Measurements from ENCODE around the gene ZNF433. TPM values are rescaled to one million over a fixed set of nuclear protein-coding genes. Genes with fewer than 3 reads are reported as not detected.

The ZNF433 gene
- total and polyA plus RNA-seq, 10 of the 15 experiments (the other 5 are each of a cell fraction or from before 2014, with no cell fraction given) = 0.79 to 2.9 (median 1.7) TPM

- ChIA-PET CTCF (no interaction called here), SMC1A (ENCODE audit: uncharacterized antibody, unreplicated experiment) (interaction anchor here (1.2 kb wide), 1 partner anchor 10 kb away, joined by 3 read pairs; the partner anchor contains the start of gene ZNF878), POLR2A (no interaction called here), RAD21 (ENCODE audit: unreplicated experiment) (no interaction called here)
- Histone ChIP-seq H3K4me3 (no peak overlapping the region), H3K79me2 (ENCODE audit: control insufficient read depth, insufficient read depth, low read length) (no peaks in the 10 kb centered on the region), H3K27me3 (replicated peaks in 1 of 2; ENCODE audit: control insufficient read depth in 2 of 2, insufficient read depth in 2 of 2, low read length in 1 of 2) (no peaks in the 10 kb centered on the region), H3K9me3 (replicated peaks; ENCODE audit: control insufficient read depth, insufficient read depth, low read length) (peaks cover 39% of the 10 kb centered on the region), H3K4me2 (ENCODE audit: control insufficient read depth, insufficient read depth) (no peak overlapping the region), H3K4me1 (ENCODE audit: control insufficient read depth, insufficient read depth, low read length) (no peaks in the 10 kb centered on the region), H2AFZ (ENCODE audit: control insufficient read depth, low read depth, low read length) (no peak overlapping the region), H4K20me1 (ENCODE audit: control insufficient read depth, insufficient read depth) (no peaks in the 10 kb centered on the region), H3K27ac (ENCODE audit: control insufficient read depth, insufficient read depth) (no peak overlapping the region), H3K36me3 (ENCODE audit: control insufficient read depth in 2 of 2, insufficient read depth in 2 of 2, low read length in 1 of 2) (peaks cover 0 to 3% of the 10 kb centered on the region in 2 experiments; a peak in 2 of 4 replicates), H3K9ac (ENCODE audit: control insufficient read depth, insufficient read depth, low read length) (no peak overlapping the region)
- intact Hi-C loops (cut with micrococcal nuclease; ENCODE audit: unreplicated experiment) = no loop called here
- no peak for ATAC-seq
- in situ Hi-C loops (cut with MboI) = no loop called here
- no TSS peak for BruUV-seq (replicated peaks)
- no peak for DNase-seq (ENCODE audit: low read depth, low spot score)
- no peak for FAIRE-seq
- TF ChIP-seq YBX1 (IDR thresholded peaks at IDR 0.05) (no peak), FOXM1 (IDR thresholded peaks at IDR 0.05; ENCODE audit: low read depth, low read length) (no peak), HDAC6 (IDR thresholded peaks at IDR 0.05; ENCODE audit: unreplicated experiment) (no peak), SIX5 (IDR thresholded peaks at IDR 0.05; ENCODE audit: low read depth, low read length, severe bottlenecking) (no peak), BMI1 (IDR thresholded peaks at IDR 0.05; ENCODE audit: borderline replicate concordance) (no peak), MTA3 (IDR thresholded peaks at IDR 0.05; ENCODE audit: borderline replicate concordance, low read length) (no peak)
These were observed 7.4 kb upstream of the ZNF433 start for GRCh38 chr19:12042893-12043292.

- Histone ChIP-seq H3K27me3 (replicated peaks in 1 of 2; ENCODE audit: control insufficient read depth in 2 of 2, insufficient read depth in 2 of 2, low read length in 1 of 2) (no peaks in the 10 kb centered on the region), H2AFZ (ENCODE audit: control insufficient read depth, low read depth, low read length) (no peak overlapping the region), H3K4me3 (peak overlapping the region; percentile 78), H3K9ac (ENCODE audit: control insufficient read depth, insufficient read depth, low read length) (peak overlapping the region; percentile 87; the same call in 1 of the 2 replicates), H3K27ac (ENCODE audit: control insufficient read depth, insufficient read depth) (no peak overlapping the region; the same call in 1 of the 2 replicates), H3K9me3 (replicated peaks; ENCODE audit: control insufficient read depth, insufficient read depth, low read length) (no peaks in the 10 kb centered on the region; the same call in 2 of the 3 replicates), H3K79me2 (ENCODE audit: control insufficient read depth, insufficient read depth, low read length) (no peaks in the 10 kb centered on the region; the same call in none of the 2 replicates), H3K36me3 (ENCODE audit: control insufficient read depth in 2 of 2, insufficient read depth in 2 of 2, low read length in 1 of 2) (no peaks in the 10 kb centered on the region), H4K20me1 (ENCODE audit: control insufficient read depth, insufficient read depth) (no peaks in the 10 kb centered on the region), H3K4me1 (ENCODE audit: control insufficient read depth, insufficient read depth, low read length) (no peaks in the 10 kb centered on the region), H3K4me2 (ENCODE audit: control insufficient read depth, insufficient read depth) (peak overlapping the region; percentile 82)
- BruUV-seq (replicated peaks) = no TSS peak
- ATAC-seq (no peak), DNase-seq (ENCODE audit: low read depth, low spot score) (no peak), FAIRE-seq (no peak)
- intact Hi-C loops (cut with micrococcal nuclease; ENCODE audit: unreplicated experiment) = no loop called here
- in situ Hi-C loops (cut with MboI) = no loop called here
- ChIA-PET CTCF (interaction anchor here (0.5 to 3.0 kb wide), 4 partner anchors 19 to 110 kb away, joined by 3 to 14 read pairs (median 4); partner anchors contain the start of genes ZNF700 and ZNF763), POLR2A (no interaction called here), SMC1A (ENCODE audit: uncharacterized antibody, unreplicated experiment) (interaction anchor here (0.9 to 1.0 kb wide), 2 partner anchors 43 to 47 kb away, joined by 3 read pairs; no protein-coding TSS in a partner anchor), RAD21 (ENCODE audit: unreplicated experiment) (interaction anchor here (1.0 kb wide), 1 partner anchor 71 kb away, joined by 3 read pairs; no protein-coding TSS in a partner anchor)
- WGBS (ENCODE audit: insufficient coverage, insufficient replicate concordance, low lambda C conversion rate, missing lambda C conversion rate) = 96% methylated on average over 8 of the region's 8 CpGs
- TF ChIP-seq CBFB (IDR thresholded peaks at IDR 0.05; ENCODE audit: low read depth) = no peak
- TF ChIP-seq HDAC6 (IDR thresholded peaks at IDR 0.05; ENCODE audit: unreplicated experiment) = no peak
- TF ChIP-seq CREB1 (IDR thresholded peaks at IDR 0.05; ENCODE audit: low read depth) = no peak
- no peak for TF ChIP-seq SIX5 (IDR thresholded peaks at IDR 0.05; ENCODE audit: low read depth, low read length, severe bottlenecking)
- no peak for TF ChIP-seq ZNF384 (IDR thresholded peaks at IDR 0.05; ENCODE audit: borderline replicate concordance, low read depth, low read length)
- TF ChIP-seq CHD4 (IDR thresholded peaks at IDR 0.05) = no peak
- TF ChIP-seq, protein P1, sequence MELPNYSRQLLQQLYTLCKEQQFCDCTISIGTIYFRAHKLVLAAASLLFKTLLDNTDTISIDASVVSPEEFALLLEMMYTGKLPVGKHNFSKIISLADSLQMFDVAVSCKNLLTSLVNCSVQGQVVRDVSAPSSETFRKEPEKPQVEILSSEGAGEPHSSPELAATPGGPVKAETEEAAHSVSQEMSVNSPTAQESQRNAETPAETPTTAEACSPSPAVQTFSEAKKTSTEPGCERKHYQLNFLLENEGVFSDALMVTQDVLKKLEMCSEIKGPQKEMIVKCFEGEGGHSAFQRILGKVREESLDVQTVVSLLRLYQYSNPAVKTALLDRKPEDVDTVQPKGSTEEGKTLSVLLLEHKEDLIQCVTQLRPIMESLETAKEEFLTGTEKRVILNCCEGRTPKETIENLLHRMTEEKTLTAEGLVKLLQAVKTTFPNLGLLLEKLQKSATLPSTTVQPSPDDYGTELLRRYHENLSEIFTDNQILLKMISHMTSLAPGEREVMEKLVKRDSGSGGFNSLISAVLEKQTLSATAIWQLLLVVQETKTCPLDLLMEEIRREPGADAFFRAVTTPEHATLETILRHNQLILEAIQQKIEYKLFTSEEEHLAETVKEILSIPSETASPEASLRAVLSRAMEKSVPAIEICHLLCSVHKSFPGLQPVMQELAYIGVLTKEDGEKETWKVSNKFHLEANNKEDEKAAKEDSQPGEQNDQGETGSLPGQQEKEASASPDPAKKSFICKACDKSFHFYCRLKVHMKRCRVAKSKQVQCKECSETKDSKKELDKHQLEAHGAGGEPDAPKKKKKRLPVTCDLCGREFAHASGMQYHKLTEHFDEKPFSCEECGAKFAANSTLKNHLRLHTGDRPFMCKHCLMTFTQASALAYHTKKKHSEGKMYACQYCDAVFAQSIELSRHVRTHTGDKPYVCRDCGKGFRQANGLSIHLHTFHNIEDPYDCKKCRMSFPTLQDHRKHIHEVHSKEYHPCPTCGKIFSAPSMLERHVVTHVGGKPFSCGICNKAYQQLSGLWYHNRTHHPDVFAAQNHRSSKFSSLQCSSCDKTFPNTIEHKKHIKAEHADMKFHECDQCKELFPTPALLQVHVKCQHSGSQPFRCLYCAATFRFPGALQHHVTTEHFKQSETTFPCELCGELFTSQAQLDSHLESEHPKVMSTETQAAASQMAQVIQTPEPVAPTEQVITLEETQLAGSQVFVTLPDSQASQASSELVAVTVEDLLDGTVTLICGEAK (IDR thresholded peaks at IDR 0.05; ENCODE audit: borderline replicate concordance) = no peak
- TF ChIP-seq TCF3 (IDR thresholded peaks at IDR 0.05; ENCODE audit: borderline replicate concordance, insufficient read depth, low read depth, low read length) = no peak
- no peak for TF ChIP-seq NR2F1 (conservative IDR thresholded peaks at IDR 0.05)
- TF ChIP-seq HCFC1 (IDR thresholded peaks at IDR 0.05; ENCODE audit: low read length) = no peak
- no peak for TF ChIP-seq KLF5 (IDR thresholded peaks at IDR 0.05; ENCODE audit: partially characterized antibody)
- no peak for TF ChIP-seq HDGF (IDR thresholded peaks at IDR 0.05)
These were observed 859 bp downstream of the ZNF433 start for GRCh38 chr19:12034620-12035019.

All from GM12878 (cell line).